Measurements from ENCODE around the gene KASH5. TPM values are rescaled to one million over a fixed set of nuclear protein-coding genes. Genes with fewer than 3 reads are reported as not detected.

The KASH5 gene
- total RNA-seq, 1 experiment from 2014 or later, result not detected

- no peaks in the 10 kb centered on the region for H3K27me3 ChIP-seq (ENCODE audit: insufficient read depth, low read length)
- H4K20me1 ChIP-seq (ENCODE audit: control insufficient read depth, insufficient read depth, insufficient read length), result no peaks in the 10 kb centered on the region
- H3K14ac ChIP-seq (ENCODE audit: insufficient read depth, low read length), result no peak overlapping the region
- Mint-ChIP-seq H3K4me3 (0 out of 5 replicates have a peak overlapping the region, but pooled peaks of 1 of the 2 experiments have one; percentile 10), H3K36me3 (ENCODE audit: insufficient read depth in 1 of 3, low read depth in 3 of 3) (peaks cover 80 to 98% (median 94%) of the 10 kb centered on the region in 3 experiments), H3K27me3 (ENCODE audit: low read depth) (no peaks in the 10 kb centered on the region), H3K27ac (peak overlapping the region; percentile 84 to 94 (median 86); a peak in 6 of 7 replicates), H3K9me3 (no peaks in the 10 kb centered on the region), H3K4me1 (peaks cover 3 to 4% of the 10 kb centered on the region in 2 experiments; a peak in 2 of 4 replicates)
- no peak overlapping the region for H3K56ac ChIP-seq (ENCODE audit: insufficient read length, low read depth, low read length)
- WGBS (ENCODE audit: extremely low coverage, insufficient read length, low lambda C conversion rate), result no CpG with 5 or more reads among the region's 3 CpGs
- DNase-seq, result peak; percentile 76
- H2AK5ac ChIP-seq (ENCODE audit: insufficient read length, low read length), result no peak overlapping the region
- no peak overlapping the region for H2BK20ac ChIP-seq (ENCODE audit: low read depth, low read length, poor library complexity, severe bottlenecking)
- no peaks in the 10 kb centered on the region for H3K4me1 ChIP-seq (ENCODE audit: insufficient read depth, low read length)
- H2BK15ac ChIP-seq (ENCODE audit: low read depth, low read length), result no peak overlapping the region
- no peaks in the 10 kb centered on the region for H3K9me3 ChIP-seq (ENCODE audit: control insufficient read depth, low read depth, low read length)
- no peak overlapping the region for H3T11ph ChIP-seq (ENCODE audit: low read length)
- H3K18ac ChIP-seq (ENCODE audit: insufficient read length, low read depth, low read length), result no peak overlapping the region
- H3K79me2 ChIP-seq (ENCODE audit: insufficient read depth, low read length), result no peaks in the 10 kb centered on the region
- H4K5ac ChIP-seq (ENCODE audit: insufficient read length, low read depth, low read length), result no peak overlapping the region
- no peak overlapping the region for H2BK5ac ChIP-seq (ENCODE audit: insufficient read length, low read length)
- H3K9ac ChIP-seq (ENCODE audit: extremely low read depth, insufficient read length, low read length), result no peak overlapping the region
- no peak overlapping the region for H2BK12ac ChIP-seq (ENCODE audit: insufficient read length, low read depth, low read length)
- H2BK120ac ChIP-seq (ENCODE audit: low read depth, low read length, poor library complexity, severe bottlenecking), result no peak overlapping the region
- no peak overlapping the region for H3K27ac ChIP-seq (ENCODE audit: insufficient read length, low read depth, low read length)
- H3K23me2 ChIP-seq (ENCODE audit: insufficient read length, low read depth, low read length, poor library complexity, severe bottlenecking), result no peaks in the 10 kb centered on the region
- H3K4ac ChIP-seq (ENCODE audit: low read depth, low read length), result no peak overlapping the region
- no peak overlapping the region for H2AFZ ChIP-seq (ENCODE audit: low read length)
- H3K4me2 ChIP-seq (ENCODE audit: insufficient read depth, insufficient read length, low read length), result no peak overlapping the region
- TF ChIP-seq CTCF (conservative IDR thresholded peaks at IDR 0.05), result peak; percentile 50; the same call in 2 of the 3 replicates
- no peak overlapping the region for H4K8ac ChIP-seq (replicated peaks; ENCODE audit: insufficient read length, low read depth, low read length)
- no peaks in the 10 kb centered on the region for H3K79me1 ChIP-seq (ENCODE audit: insufficient read depth, low read depth, low read length, poor library complexity, severe bottlenecking)
- no peak overlapping the region for H4K91ac ChIP-seq (ENCODE audit: insufficient read length, low read depth, low read length)
- no peak overlapping the region for H3K23ac ChIP-seq (ENCODE audit: insufficient read length, low read depth, low read length)
Measured at GRCh38 chr19:49347835-49348234, 40.2 kb upstream of the KASH5 start.
